ENCODE data around the gene BRD3. TPM values are rescaled to one million over a fixed set of nuclear protein-coding genes. Genes with fewer than 3 reads are reported as not detected.

Gene BRD3
- total RNA-seq, 1 donor from 2014 or later = 98.1 TPM

GRCh38 chr9:134061688-134062371 lies 6.0 kb downstream of the BRD3 start:
- H3K9me3 Mint-ChIP-seq (ENCODE audit: low read depth) = no peaks in the 10 kb centered on the region
- no peaks in the 10 kb centered on the region for H3K36me3 Mint-ChIP-seq (ENCODE audit: insufficient read depth)
- peaks cover 35% of the 10 kb centered on the region for H3K4me1 Mint-ChIP-seq (ENCODE audit: low read depth)
- H3K27ac Mint-ChIP-seq = no peak overlapping the region
- TF ChIP-seq CTCF (IDR thresholded peaks at IDR 0.05; ENCODE audit: unreplicated experiment) = no peak
- no peaks in the 10 kb centered on the region for H3K27me3 Mint-ChIP-seq
- no peak overlapping the region for H3K4me3 Mint-ChIP-seq (ENCODE audit: low read depth)
- no peak for DNase-seq (ENCODE audit: low spot score, unreplicated experiment)

GRCh38 chr9:134061019-134061687 lies 6.7 kb downstream of the BRD3 start:
- Mint-ChIP-seq H3K4me1 (ENCODE audit: low read depth) (peaks cover 34% of the 10 kb centered on the region), H3K9me3 (ENCODE audit: low read depth) (no peaks in the 10 kb centered on the region), H3K27me3 (no peaks in the 10 kb centered on the region), H3K27ac (no peak overlapping the region), H3K36me3 (ENCODE audit: insufficient read depth) (no peaks in the 10 kb centered on the region), H3K4me3 (ENCODE audit: low read depth) (no peak overlapping the region)
- DNase-seq (ENCODE audit: low spot score, unreplicated experiment) = no peak
- TF ChIP-seq CTCF (IDR thresholded peaks at IDR 0.05; ENCODE audit: unreplicated experiment) = no peak

- H3K36me3 Mint-ChIP-seq (ENCODE audit: insufficient read depth) = no peaks in the 10 kb centered on the region
- peaks cover 28% of the 10 kb centered on the region for H3K4me1 Mint-ChIP-seq (ENCODE audit: low read depth)
- no peaks in the 10 kb centered on the region for H3K27me3 Mint-ChIP-seq
These were observed 7.3 kb downstream of the BRD3 start for GRCh38 chr9:134060546-134060945.

GRCh38 chr9:134059661-134060395 lies 8.0 kb downstream of the BRD3 start:
- no peak overlapping the region for H3K4me3 Mint-ChIP-seq (ENCODE audit: low read depth)
- H3K9me3 Mint-ChIP-seq (ENCODE audit: low read depth) = no peaks in the 10 kb centered on the region
- peak; percentile 6 for DNase-seq (ENCODE audit: low spot score, unreplicated experiment)
- no peaks in the 10 kb centered on the region for H3K27me3 Mint-ChIP-seq
- H3K4me1 Mint-ChIP-seq (ENCODE audit: low read depth) = peaks cover 26% of the 10 kb centered on the region
- no peak overlapping the region for H3K27ac Mint-ChIP-seq
- no peak for TF ChIP-seq CTCF (IDR thresholded peaks at IDR 0.05; ENCODE audit: unreplicated experiment)
- H3K36me3 Mint-ChIP-seq (ENCODE audit: insufficient read depth) = no peaks in the 10 kb centered on the region

More at GRCh38 chr9:134060546-134060945, 7.3 kb downstream of the BRD3 start:
- Mint-ChIP-seq H3K27ac (peak overlapping the region; percentile 56), H3K4me3 (ENCODE audit: low read depth) (no peak overlapping the region), H3K9me3 (ENCODE audit: low read depth) (no peaks in the 10 kb centered on the region)
- no peak for DNase-seq (ENCODE audit: low spot score, unreplicated experiment)
- no peak for TF ChIP-seq CTCF (IDR thresholded peaks at IDR 0.05; ENCODE audit: unreplicated experiment)

GRCh38 chr9:134059188-134059641 lies 8.6 kb downstream of the BRD3 start:
- Mint-ChIP-seq H3K9me3 (ENCODE audit: low read depth) (no peaks in the 10 kb centered on the region), H3K4me3 (ENCODE audit: low read depth) (no peak overlapping the region), H3K36me3 (ENCODE audit: insufficient read depth) (no peaks in the 10 kb centered on the region), H3K27me3 (no peaks in the 10 kb centered on the region), H3K4me1 (ENCODE audit: low read depth) (peaks cover 26% of the 10 kb centered on the region), H3K27ac (peak overlapping the region; percentile 74)
- DNase-seq (ENCODE audit: low spot score, unreplicated experiment) = peak; percentile 8
- TF ChIP-seq CTCF (IDR thresholded peaks at IDR 0.05; ENCODE audit: unreplicated experiment) = no peak

Measured in progenitor cell of endocrine pancreas (in vitro differentiated cells).